Right ventricle myocardium superior (tissue), 1 donor: Measurements from ENCODE around the gene INPP4B. TPM values are rescaled to one million over a fixed set of nuclear protein-coding genes. Genes with fewer than 3 reads are reported as not detected.

Experiments
- ATAC-seq: fragments of 200-7000 bp; cut with Tn5 transposase; one replicate; pipeline ENCODE4 v1.9.1; 2020; ENCODE audit warnings: mild to moderate bottlenecking; ENCODE audit not compliant: poor library complexity
- DNase-seq: peaks from one replicate; pipeline ENCODE4 v3.0.0-alpha.2; 2020
- intact Hi-C: fragments of 100-400 bp; cut with DNase I; formaldehyde crosslinking; loops from one replicate; pipeline ENCODE4 v1.11.2; 2022
- total RNA-seq: library from RNA; stranded (reverse); fragmentation: NEBNext Ultra II Directional; extraction: Animal tissue kit (Norgen Biotek cat#: 25700); gene quantifications from one replicate; pipeline ENCODE4 v1.2.1, GENCODE V29; 2021
- donor health status: DM: no; HTN: yes; CAD: no; lungs with severe emphysema.

The INPP4B gene
- total RNA-seq, 1 donor from 2014 or later = 10.7 TPM

GRCh38 chr4:142354041-142354440 lies 492.1 kb downstream of the INPP4B start:
- no peak for DNase-seq
- no peak for ATAC-seq
- intact Hi-C loops = no loop called here

GRCh38 chr4:142353149-142353738 lies 492.9 kb downstream of the INPP4B start:
- intact Hi-C loops = no loop called here
- no peak for DNase-seq

GRCh38 chr4:142352712-142353111 lies 493.4 kb downstream of the INPP4B start:
- intact Hi-C loops = no loop called here
- DNase-seq (no peak), ATAC-seq (no peak)

More at GRCh38 chr4:142353149-142353738, 492.9 kb downstream of the INPP4B start:
- ATAC-seq = peak; percentile 67

- DNase-seq (no peak), ATAC-seq (no peak)
- intact Hi-C loops = no loop called here
Measured at GRCh38 chr4:142351958-142352357, 494.1 kb downstream of the INPP4B start.

GRCh38 chr4:142350871-142351270 lies 495.2 kb downstream of the INPP4B start:
- ATAC-seq (no peak), DNase-seq (no peak)
- intact Hi-C loops = no loop called here

GRCh38 chr4:142348613-142349021 lies 497.5 kb downstream of the INPP4B start:
- no peak for DNase-seq
- intact Hi-C loops = no loop called here
- ATAC-seq = peak; percentile 45

- peak; percentile 86 for ATAC-seq
- intact Hi-C loops = no loop called here
- DNase-seq = no peak
Measured at GRCh38 chr4:142347241-142347640, 498.9 kb downstream of the INPP4B start.

- DNase-seq (no peak), ATAC-seq (no peak)
- intact Hi-C loops = no loop called here
Measured at GRCh38 chr4:142345924-142346323, 500.2 kb downstream of the INPP4B start.

GRCh38 chr4:142341268-142341667 lies 504.8 kb downstream of the INPP4B start:
- ATAC-seq (no peak), DNase-seq (no peak)
- intact Hi-C loops = no loop called here

GRCh38 chr4:142339053-142339452 lies 507.0 kb downstream of the INPP4B start:
- intact Hi-C loops = no loop called here
- ATAC-seq (no peak), DNase-seq (no peak)

GRCh38 chr4:142336251-142336934 lies 509.7 kb downstream of the INPP4B start:
- intact Hi-C loops = no loop called here
- no peak for DNase-seq
- ATAC-seq = no peak

GRCh38 chr4:142334931-142335330 lies 511.2 kb downstream of the INPP4B start:
- DNase-seq = no peak
- ATAC-seq = no peak
- intact Hi-C loops = no loop called here

- intact Hi-C loops = no loop called here
- peak; percentile 72 for ATAC-seq
Measured at GRCh38 chr4:142331646-142332045, 514.5 kb downstream of the INPP4B start.

GRCh38 chr4:142331132-142331531 lies 515.0 kb downstream of the INPP4B start:
- DNase-seq (no peak), ATAC-seq (peak; percentile 80)
- intact Hi-C loops = no loop called here

More at GRCh38 chr4:142331646-142332045, 514.5 kb downstream of the INPP4B start:
- DNase-seq = no peak

- no peak for ATAC-seq
- intact Hi-C loops = no loop called here
- no peak for DNase-seq
Measured at GRCh38 chr4:142330311-142330710, 515.8 kb downstream of the INPP4B start.

GRCh38 chr4:142329313-142329712 lies 516.8 kb downstream of the INPP4B start:
- intact Hi-C loops = no loop called here
- DNase-seq (no peak), ATAC-seq (no peak)

GRCh38 chr4:142326181-142326580 lies 519.9 kb downstream of the INPP4B start:
- DNase-seq (no peak), ATAC-seq (no peak)
- intact Hi-C loops = no loop called here

- intact Hi-C loops = no loop called here
- DNase-seq = no peak
- ATAC-seq = no peak
Measured at GRCh38 chr4:142324572-142324971, 521.5 kb downstream of the INPP4B start.

- ATAC-seq (no peak), DNase-seq (no peak)
Measured at GRCh38 chr4:142322996-142323395, 523.1 kb downstream of the INPP4B start.

GRCh38 chr4:142318280-142318679 lies 527.8 kb downstream of the INPP4B start:
- no peak for ATAC-seq
- DNase-seq = no peak
- intact Hi-C loops = no loop called here

More at GRCh38 chr4:142322996-142323395, 523.1 kb downstream of the INPP4B start:
- intact Hi-C loops = no loop called here
